Measurements from ENCODE around the gene SLC24A2.

DNA sequence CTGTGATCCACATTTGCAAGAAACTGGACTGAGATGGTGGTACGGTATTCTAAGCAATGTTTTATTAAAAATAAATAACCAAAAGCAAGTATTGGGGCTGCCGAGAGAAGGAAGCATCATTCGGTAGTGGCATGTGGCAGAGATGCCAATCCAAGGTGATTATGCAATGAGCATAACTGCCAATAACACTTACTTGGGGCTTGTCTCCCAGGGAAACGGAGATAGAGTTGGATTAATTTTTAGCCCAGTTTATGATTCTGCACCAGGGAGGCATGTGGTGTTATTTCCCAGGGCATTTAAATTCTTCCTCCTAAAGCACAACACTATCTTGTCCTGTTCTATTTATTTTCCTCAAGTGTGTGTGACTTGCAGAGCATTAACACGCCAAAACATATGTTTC is 17.9 kb downstream of the SLC24A2 start:
- TF ChIP-seq SUZ12 (IDR thresholded peaks at IDR 0.05; ENCODE audit: extremely low read depth, insufficient read depth, insufficient read length), result no peak
- TF ChIP-seq YY1 (IDR thresholded peaks at IDR 0.05; ENCODE audit: insufficient read depth, insufficient read length), result no peak
- TF ChIP-seq ZNF274 (IDR thresholded peaks at IDR 0.05; ENCODE audit: low read depth, low read length), result no peak
